ENCODE measurements around the gene DUOXA2.

Gene DUOXA2

DNA sequence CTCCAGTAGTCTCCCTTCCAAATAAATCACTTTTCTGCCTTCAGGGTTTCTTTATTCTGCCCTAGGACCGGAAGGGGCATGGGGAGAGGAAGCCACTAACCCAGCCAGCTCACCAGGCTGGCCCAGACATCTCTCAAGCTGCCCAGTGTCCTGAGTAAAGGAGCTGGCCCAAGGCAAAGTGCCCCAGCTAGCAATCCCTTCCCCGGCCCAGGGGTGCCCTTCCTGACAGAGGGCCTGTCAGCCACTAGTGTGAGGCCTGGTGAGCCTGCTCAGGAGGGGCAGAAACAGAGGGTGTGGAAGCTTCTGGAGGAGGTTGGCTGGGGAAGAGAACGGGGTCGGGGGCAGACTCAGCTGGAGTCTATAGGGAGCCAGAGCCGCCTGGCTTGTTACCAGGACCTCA is 51.4 kb downstream of the DUOXA2 start:
- DNase-seq, result no peak

DNA sequence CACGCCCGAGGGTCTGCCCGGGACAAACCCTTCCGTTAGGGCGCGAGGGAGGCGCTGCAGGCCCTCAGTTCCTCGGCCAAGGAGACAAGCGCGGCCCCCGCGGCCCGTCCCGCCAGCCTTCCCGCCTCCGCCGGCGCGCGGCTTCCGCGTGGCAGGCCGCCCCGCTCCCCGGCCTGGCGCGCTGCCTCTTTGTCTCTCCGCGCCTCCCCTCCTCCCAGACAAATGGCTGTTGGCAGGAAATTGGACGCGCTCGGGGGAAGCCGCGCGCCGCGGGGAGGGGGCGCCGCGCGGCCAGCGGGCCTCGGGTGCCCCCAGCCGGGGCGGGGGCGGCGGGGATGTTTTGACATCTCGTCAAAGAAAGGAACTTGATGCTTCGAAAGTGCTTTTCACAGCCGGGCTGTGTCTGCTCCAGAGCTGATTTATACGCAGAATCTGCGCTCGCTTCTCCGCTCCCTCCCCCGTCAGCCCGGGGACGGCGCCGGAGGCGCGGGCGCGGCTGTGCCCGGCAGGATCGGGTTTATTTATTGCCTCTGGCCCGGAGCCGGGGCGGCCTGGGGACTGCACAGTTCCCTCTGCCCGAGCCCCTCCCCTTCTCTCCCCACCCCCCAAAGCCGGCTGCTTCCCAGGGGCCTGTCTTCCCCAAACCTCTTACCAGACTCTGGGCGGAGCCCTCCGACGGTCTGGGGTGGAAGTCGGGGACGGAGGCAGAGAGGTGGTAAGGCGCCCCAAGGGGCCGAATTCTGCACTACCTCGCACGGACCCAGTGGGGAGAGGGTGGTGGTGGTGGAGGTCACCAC is 52.9 kb downstream of the DUOXA2 start:
- peak; percentile 80 for DNase-seq

DNA sequence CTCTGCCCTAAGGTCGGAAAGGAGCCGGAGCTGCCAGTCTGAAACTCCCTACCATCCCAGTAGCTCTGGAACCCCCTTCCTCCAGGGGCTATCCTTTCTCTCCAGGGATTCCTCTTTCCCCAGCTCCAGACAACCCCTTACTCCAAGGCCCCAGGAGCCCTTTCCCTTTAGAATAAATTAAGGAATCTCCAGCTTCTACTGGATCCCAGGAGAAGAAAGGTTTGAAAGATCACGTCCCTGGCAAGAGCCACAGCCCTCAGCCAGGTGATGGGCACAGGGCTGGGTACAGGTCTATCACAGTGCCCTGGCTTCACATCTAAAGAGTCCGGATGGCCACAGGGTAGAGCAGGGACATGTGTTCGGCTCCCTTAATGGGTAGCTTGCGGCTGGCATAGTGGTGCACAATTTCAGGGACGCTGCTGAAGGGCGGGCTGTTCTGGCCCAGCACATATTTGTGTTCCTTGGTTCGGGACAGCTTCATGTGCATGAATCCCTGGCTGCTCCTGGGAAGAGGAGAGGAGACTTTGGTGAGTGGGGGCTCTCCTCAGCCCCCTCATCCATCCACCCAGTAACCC is 53.6 kb downstream of the DUOXA2 start:
- DNase-seq, result no peak
